Measurements from ENCODE around the gene CCDC43. TPM values are rescaled to one million over a fixed set of nuclear protein-coding genes. Genes with fewer than 3 reads are reported as not detected.
A peak's percentile ranks its signal among the peaks of the same experiment; 100 is the strongest.
"Not testable (repeated sequence)": the region's sequence is repeated elsewhere in the genome, so short reads cannot be mapped to it uniquely, and the experiment has no call there.

Gene CCDC43
- total and polyA plus RNA-seq, 4 experiments from 2014 or later, result 10.7 to 18.8 (median 16.0) TPM

GRCh38 chr17:44688675-44689476, 700 bp downstream of the CCDC43 start:
- no peak for DNase-seq
- H3K9me3 Mint-ChIP-seq, result peaks cover 0 to 2% (median 0%) of the 10 kb centered on the region in 8 donors
- no peaks in the 10 kb centered on the region for H3K27me3 Mint-ChIP-seq
- H3K4me1 Mint-ChIP-seq, result peaks cover 20 to 39% (median 25%) of the 10 kb centered on the region in 4 donors
- POLR2A ChIA-PET (ENCODE audit: partially characterized antibody), result interaction anchor here (1.0 to 4.9 kb wide), 3 partner anchors 19 to 211 kb away, joined by 4 to 42 read pairs (median 6); partner anchors contain the start of genes DBF4B, EFTUD2 and MEIOC
- peaks cover under 1% of the 10 kb centered on the region for H3K36me3 ChIP-seq (ENCODE audit: insufficient read depth, low read length)
- H3K36me3 Mint-ChIP-seq, result peaks cover 16 to 24% of the 10 kb centered on the region in 2 donors
- no peaks in the 10 kb centered on the region for H3K9me3 ChIP-seq (ENCODE audit: control insufficient read depth in 1 of 2, low read length in 2 of 2)
- CTCF ChIA-PET (ENCODE audit: partially characterized antibody), result interaction anchor here (0.9 to 1.6 kb wide), 5 partner anchors 17 to 155 kb away, joined by 3 to 4 read pairs (median 3); no protein-coding TSS in a partner anchor
- H3K4me3 Mint-ChIP-seq, result peak overlapping the region; percentile 96 to 99 (median 98)
- intact Hi-C loops (cut with micrococcal nuclease), result loop anchor here (1.0 kb wide), 2 partner anchors 19 to 210 kb away; partner anchors contain the start of genes DBF4B and EFTUD2
- H3K4me3 ChIP-seq (ENCODE audit: low read length in 2 of 2), result peak overlapping the region; percentile 76 to 78
- no peaks in the 10 kb centered on the region for H3K27me3 ChIP-seq (ENCODE audit: insufficient read depth, low read length)
- H3K27ac ChIP-seq (ENCODE audit: low read depth, low read length), result peak overlapping the region; percentile 84
- peak overlapping the region in 6 of 7 donors; percentile 94 to 98 (median 98) for H3K27ac Mint-ChIP-seq
- H3K4me1 ChIP-seq (ENCODE audit: insufficient read depth, low read length), result peaks cover 17% of the 10 kb centered on the region

GRCh38 chr17:44688200-44688599, 1.4 kb downstream of the CCDC43 start:
- intact Hi-C loops (cut with micrococcal nuclease), result no loop called here
- Histone ChIP-seq H3K4me3 (ENCODE audit: low read length in 2 of 2) (no peak overlapping the region), H3K9me3 (ENCODE audit: control insufficient read depth in 1 of 2, low read length in 2 of 2) (no peaks in the 10 kb centered on the region), H3K27ac (ENCODE audit: low read depth, low read length) (no peak overlapping the region), H3K36me3 (ENCODE audit: insufficient read depth, low read length) (peaks cover 7% of the 10 kb centered on the region), H3K27me3 (ENCODE audit: insufficient read depth, low read length) (no peaks in the 10 kb centered on the region), H3K4me1 (ENCODE audit: insufficient read depth, low read length) (peaks cover 17% of the 10 kb centered on the region)
- POLR2A ChIA-PET (ENCODE audit: partially characterized antibody), result interaction anchor here (1.2 to 4.9 kb wide), 2 partner anchors 20 to 32 kb away, joined by 6 to 42 read pairs; partner anchors contain the start of genes DBF4B and MEIOC
- H3K4me1 Mint-ChIP-seq, result peaks cover 20 to 43% (median 25%) of the 10 kb centered on the region in 4 donors
- CTCF ChIA-PET (ENCODE audit: partially characterized antibody), result interaction anchor here (1.0 to 1.6 kb wide), 4 partner anchors 16 to 154 kb away, joined by 3 to 4 read pairs (median 3); no protein-coding TSS in a partner anchor
- H3K9me3 Mint-ChIP-seq, result peaks cover 0 to 2% (median 0%) of the 10 kb centered on the region in 8 donors
- peaks cover 22 to 30% of the 10 kb centered on the region in 2 donors for H3K36me3 Mint-ChIP-seq
- no peaks in the 10 kb centered on the region for H3K27me3 Mint-ChIP-seq
- no peak overlapping the region for H3K27ac Mint-ChIP-seq
- no peak for DNase-seq
- H3K4me3 Mint-ChIP-seq, result peak overlapping the region in 7 of 8 donors; percentile 96 to 99 (median 98)

DNA sequence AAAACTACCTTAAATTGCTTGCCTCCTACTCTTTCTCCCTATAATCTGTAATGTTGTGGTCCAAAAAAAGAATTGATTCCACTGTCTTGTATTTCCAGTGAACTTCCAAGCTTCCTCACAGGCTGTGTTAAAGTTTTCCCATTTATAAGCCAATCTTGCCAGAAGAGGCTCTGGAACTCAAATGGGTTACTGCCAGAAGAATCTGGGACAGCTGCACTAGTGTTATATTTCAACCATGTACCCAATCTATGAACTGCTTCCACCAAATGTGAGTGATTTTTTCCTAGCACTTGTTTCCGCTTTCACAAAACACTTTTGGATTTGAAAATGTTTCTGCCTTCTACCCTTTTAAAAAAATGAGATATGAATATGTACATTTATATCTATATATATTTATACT, 1.8 kb downstream of the CCDC43 start:
- DNase-seq, result no peak
- Histone ChIP-seq H3K36me3 (ENCODE audit: insufficient read depth, low read length) (peaks cover 7% of the 10 kb centered on the region), H3K27ac (ENCODE audit: low read depth, low read length) (no peak overlapping the region), H3K9me3 (ENCODE audit: control insufficient read depth in 1 of 2, low read length in 2 of 2) (no peaks in the 10 kb centered on the region), H3K4me3 (ENCODE audit: low read length in 2 of 2) (no peak overlapping the region), H3K4me1 (ENCODE audit: insufficient read depth, low read length) (peaks cover 17% of the 10 kb centered on the region), H3K27me3 (ENCODE audit: insufficient read depth, low read length) (no peaks in the 10 kb centered on the region)
- Mint-ChIP-seq H3K4me3 (no peak overlapping the region), H3K27ac (peak overlapping the region in 1 of 7 donors; percentile 46), H3K4me1 (peaks cover 20 to 44% (median 25%) of the 10 kb centered on the region in 4 donors), H3K9me3 (peaks cover 0 to 2% (median 0%) of the 10 kb centered on the region in 8 donors), H3K27me3 (no peaks in the 10 kb centered on the region), H3K36me3 (peaks cover 25 to 34% of the 10 kb centered on the region in 2 donors)
- intact Hi-C loops (cut with micrococcal nuclease), result no loop called here
- POLR2A ChIA-PET (ENCODE audit: partially characterized antibody), result interaction anchor here (1.2 kb wide), 1 partner anchor 32 kb away, joined by 6 read pairs; the partner anchor contains the start of gene MEIOC
- CTCF ChIA-PET (ENCODE audit: partially characterized antibody), result interaction anchor here (1.4 to 1.6 kb wide), 2 partner anchors 16 to 154 kb away, joined by 3 to 4 read pairs; no protein-coding TSS in a partner anchor

DNA sequence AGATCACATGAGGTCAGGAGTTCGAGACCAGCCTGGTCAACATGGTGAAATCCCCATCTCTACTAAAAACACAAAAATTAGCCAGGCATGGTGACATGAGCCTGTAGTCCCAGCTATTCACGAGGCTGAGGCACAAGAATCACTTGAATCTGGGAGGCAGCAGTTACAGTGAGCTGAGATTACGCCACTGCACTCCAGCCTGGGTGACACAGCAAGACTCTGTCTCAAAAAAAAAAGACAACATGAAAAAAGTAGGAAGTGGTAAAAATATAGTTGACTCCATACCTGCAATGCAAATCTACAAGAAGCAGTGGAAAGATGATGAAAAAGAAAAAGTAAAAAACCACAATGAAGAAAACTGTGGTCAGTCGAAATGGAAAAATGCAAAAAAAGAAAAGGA, 6.3 kb downstream of the CCDC43 start:
- Mint-ChIP-seq H3K4me1 (peaks cover 6 to 15% (median 9%) of the 10 kb centered on the region in 4 donors), H3K36me3 (peaks cover 47 to 63% of the 10 kb centered on the region in 2 donors)
- H3K27ac ChIP-seq (ENCODE audit: low read depth, low read length); H3K27me3 Mint-ChIP-seq; H3K9me3 Mint-ChIP-seq; H3K4me1 ChIP-seq (ENCODE audit: insufficient read depth, low read length); DNase-seq; H3K4me3 ChIP-seq (ENCODE audit: low read length in 2 of 2); POLR2A ChIA-PET (ENCODE audit: partially characterized antibody); H3K27ac Mint-ChIP-seq; H3K9me3 ChIP-seq (ENCODE audit: control insufficient read depth in 1 of 2, low read length in 2 of 2); H3K4me3 Mint-ChIP-seq; H3K27me3 ChIP-seq (ENCODE audit: insufficient read depth, low read length); intact Hi-C loops (cut with micrococcal nuclease): not testable (repeated sequence)
- CTCF ChIA-PET (ENCODE audit: partially characterized antibody), result interaction anchor here (2.1 kb wide), 1 partner anchor 8 kb away, joined by 5 read pairs; no protein-coding TSS in a partner anchor
- peaks cover 26% of the 10 kb centered on the region for H3K36me3 ChIP-seq (ENCODE audit: insufficient read depth, low read length)

DNA sequence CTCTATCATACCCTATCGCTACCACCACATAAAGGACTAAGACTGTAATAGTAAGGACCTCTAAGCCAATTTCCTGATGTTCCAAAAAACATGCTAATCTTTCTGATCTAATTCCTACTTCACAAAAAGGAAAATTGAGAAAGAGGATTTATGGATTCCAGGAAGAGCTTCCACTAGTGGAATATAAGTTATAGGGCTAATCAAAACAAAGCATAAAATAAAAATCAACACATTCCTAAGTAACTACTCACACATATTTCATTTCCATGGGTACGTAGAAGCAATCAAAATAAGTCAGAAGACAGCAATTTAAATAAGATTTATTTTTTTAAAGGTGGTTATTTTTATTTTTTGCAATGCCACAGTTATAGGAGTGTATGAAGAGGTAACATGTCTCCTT, 12.4 kb downstream of the CCDC43 start:
- H3K36me3 ChIP-seq (ENCODE audit: insufficient read depth, low read length), result peaks cover 16% of the 10 kb centered on the region
- H3K9me3 Mint-ChIP-seq, result no peaks in the 10 kb centered on the region
- no peaks in the 10 kb centered on the region for H3K9me3 ChIP-seq (ENCODE audit: control insufficient read depth in 1 of 2, low read length in 2 of 2)

GRCh38 chr17:44673893-44674292, 15.7 kb downstream of the CCDC43 start:
- no peak overlapping the region for H3K4me3 ChIP-seq (ENCODE audit: low read length in 2 of 2)
- Mint-ChIP-seq H3K36me3 (peaks cover 18% of the 10 kb centered on the region in 2 donors), H3K4me3 (no peak overlapping the region), H3K4me1 (no peaks in the 10 kb centered on the region), H3K27me3 (no peaks in the 10 kb centered on the region), H3K9me3 (no peaks in the 10 kb centered on the region), H3K27ac (peak overlapping the region in 1 of 7 donors; percentile 40)
- POLR2A ChIA-PET (ENCODE audit: partially characterized antibody), result no interaction called here
- CTCF ChIA-PET (ENCODE audit: partially characterized antibody), result no interaction called here
- no peaks in the 10 kb centered on the region for H3K9me3 ChIP-seq (ENCODE audit: control insufficient read depth in 1 of 2, low read length in 2 of 2)
- no peaks in the 10 kb centered on the region for H3K36me3 ChIP-seq (ENCODE audit: insufficient read depth, low read length)
- H3K27me3 ChIP-seq (ENCODE audit: insufficient read depth, low read length), result no peaks in the 10 kb centered on the region
- no peak overlapping the region for H3K27ac ChIP-seq (ENCODE audit: low read depth, low read length)
- intact Hi-C loops (cut with micrococcal nuclease), result no loop called here
- DNase-seq, result no peak
- H3K4me1 ChIP-seq (ENCODE audit: insufficient read depth, low read length), result no peaks in the 10 kb centered on the region

More for the DNA sequence above, 12.4 kb downstream of the CCDC43 start:
- H3K27ac ChIP-seq (ENCODE audit: low read depth, low read length), result no peak overlapping the region
- Mint-ChIP-seq H3K27me3 (no peaks in the 10 kb centered on the region), H3K27ac (peak overlapping the region in 1 of 7 donors; percentile 3), H3K36me3 (peaks cover 34 to 44% of the 10 kb centered on the region in 2 donors), H3K4me3 (no peak overlapping the region), H3K4me1 (no peaks in the 10 kb centered on the region)
- no peaks in the 10 kb centered on the region for H3K4me1 ChIP-seq (ENCODE audit: insufficient read depth, low read length)
- ChIA-PET CTCF (ENCODE audit: partially characterized antibody) (no interaction called here), POLR2A (ENCODE audit: partially characterized antibody) (no interaction called here)
- no peak overlapping the region for H3K4me3 ChIP-seq (ENCODE audit: low read length in 2 of 2)
- H3K27me3 ChIP-seq (ENCODE audit: insufficient read depth, low read length), result no peaks in the 10 kb centered on the region
- intact Hi-C loops (cut with micrococcal nuclease), result no loop called here
- no peak for DNase-seq
